Measurements from ENCODE around the gene SIRPA. TPM values are rescaled to one million over a fixed set of nuclear protein-coding genes. Genes with fewer than 3 reads are reported as not detected.

Gene SIRPA
- total and polyA plus RNA-seq, 2 experiments from 2014 or later = 93.3 to 101 TPM

- in situ Hi-C loops (cut with MboI) = no loop called here
- Histone ChIP-seq H3K4me3 (no peak overlapping the region), H3K27me3 (replicated peaks; ENCODE audit: insufficient read depth) (no peaks in the 10 kb centered on the region), H4K20me1 (ENCODE audit: insufficient read depth) (no peaks in the 10 kb centered on the region), H3K9me3 (ENCODE audit: low read depth) (no peaks in the 10 kb centered on the region), H3K4me2 (ENCODE audit: unreplicated experiment) (no peak overlapping the region), H3K4me1 (ENCODE audit: insufficient read depth) (peaks cover 18% of the 10 kb centered on the region), H3F3A (ENCODE audit: insufficient read depth) (peaks cover 18% of the 10 kb centered on the region; the same call in 1 of the 2 replicates), H3K9me2 (ENCODE audit: insufficient read depth) (no peaks in the 10 kb centered on the region), H3K27ac (no peak overlapping the region), H3K9ac (no peak overlapping the region), H3K36me3 (ENCODE audit: low read depth) (no peaks in the 10 kb centered on the region), H2AFZ (no peak overlapping the region), H3K79me2 (ENCODE audit: insufficient read depth) (no peaks in the 10 kb centered on the region)
- TF ChIP-seq EZH2 (IDR thresholded peaks at IDR 0.05; ENCODE audit: insufficient read depth, poor library complexity, severe bottlenecking) = no peak
- no peak for TF ChIP-seq EZH2phosphoT487 (IDR thresholded peaks at IDR 0.05; ENCODE audit: insufficient read depth, low read depth)
- DNase-seq = no peak
- 73% methylated on average over 6 of the region's 6 CpGs for WGBS, 2 experiments (ENCODE audit: low coverage in 1 of 2, low lambda C conversion rate in 2 of 2, missing lambda C conversion rate in 2 of 2)
These were observed 14.5 kb upstream of the SIRPA start for GRCh38 chr20:1880529-1881239.

- Histone ChIP-seq H3K79me2 (ENCODE audit: insufficient read depth) (no peaks in the 10 kb centered on the region), H3K27me3 (replicated peaks; ENCODE audit: insufficient read depth) (no peaks in the 10 kb centered on the region), H3K36me3 (ENCODE audit: low read depth) (no peaks in the 10 kb centered on the region), H3K9me3 (ENCODE audit: low read depth) (no peaks in the 10 kb centered on the region), H3K4me3 (no peak overlapping the region), H3K27ac (no peak overlapping the region), H3K9ac (no peak overlapping the region), H4K20me1 (ENCODE audit: insufficient read depth) (no peaks in the 10 kb centered on the region), H3K9me2 (ENCODE audit: insufficient read depth) (no peaks in the 10 kb centered on the region), H3F3A (ENCODE audit: insufficient read depth) (peaks cover 18% of the 10 kb centered on the region; the same call in 1 of the 2 replicates), H3K4me2 (ENCODE audit: unreplicated experiment) (no peak overlapping the region), H3K4me1 (ENCODE audit: insufficient read depth) (peaks cover 18% of the 10 kb centered on the region), H2AFZ (no peak overlapping the region)
- in situ Hi-C loops (cut with MboI) = no loop called here
- whole genome bisulfite sequencing, 2 experiments (ENCODE audit: low coverage in 1 of 2, low lambda C conversion rate in 2 of 2, missing lambda C conversion rate in 2 of 2) = 50 to 59% methylated on average over 10 to 12 of the region's 12 CpGs
- TF ChIP-seq EZH2 (IDR thresholded peaks at IDR 0.05; ENCODE audit: insufficient read depth, poor library complexity, severe bottlenecking) (no peak), EZH2phosphoT487 (IDR thresholded peaks at IDR 0.05; ENCODE audit: insufficient read depth, low read depth) (no peak)
- no peak for DNase-seq
These were observed 13.9 kb upstream of the SIRPA start for GRCh38 chr20:1881240-1881835.

- H2AFZ ChIP-seq = no peak overlapping the region
- H3K27ac ChIP-seq = no peak overlapping the region
- H3K4me3 ChIP-seq = no peak overlapping the region
- H4K20me1 ChIP-seq (ENCODE audit: insufficient read depth) = no peaks in the 10 kb centered on the region
- no peaks in the 10 kb centered on the region for H3K27me3 ChIP-seq (replicated peaks; ENCODE audit: insufficient read depth)
- no peaks in the 10 kb centered on the region for H3K36me3 ChIP-seq (ENCODE audit: low read depth)
- H3K9me3 ChIP-seq (ENCODE audit: low read depth) = no peaks in the 10 kb centered on the region
- TF ChIP-seq EZH2 (IDR thresholded peaks at IDR 0.05; ENCODE audit: insufficient read depth, poor library complexity, severe bottlenecking) = no peak
- TF ChIP-seq EZH2phosphoT487 (IDR thresholded peaks at IDR 0.05; ENCODE audit: insufficient read depth, low read depth) = no peak
- no peak overlapping the region for H3K4me2 ChIP-seq (ENCODE audit: unreplicated experiment)
- H3K79me2 ChIP-seq (ENCODE audit: insufficient read depth) = no peaks in the 10 kb centered on the region
- no peak overlapping the region for H3K9ac ChIP-seq
- in situ Hi-C loops (cut with MboI) = no loop called here
- no peak for DNase-seq
- peaks cover 18% of the 10 kb centered on the region for H3K4me1 ChIP-seq (ENCODE audit: insufficient read depth)
- H3K9me2 ChIP-seq (ENCODE audit: insufficient read depth) = no peaks in the 10 kb centered on the region
- WGBS, 2 experiments (ENCODE audit: low coverage in 1 of 2, low lambda C conversion rate in 2 of 2, missing lambda C conversion rate in 2 of 2) = 85 to 88% methylated on average over 8 of the region's 8 CpGs
- H3F3A ChIP-seq (ENCODE audit: insufficient read depth) = peaks cover 18% of the 10 kb centered on the region; the same call in 1 of the 2 replicates
These were observed 13.2 kb upstream of the SIRPA start for GRCh38 chr20:1882026-1882425.

GRCh38 chr20:1883986-1884385, 11.2 kb upstream of the SIRPA start:
- Histone ChIP-seq H3K4me3 (no peak overlapping the region), H3K27me3 (replicated peaks; ENCODE audit: insufficient read depth) (no peaks in the 10 kb centered on the region), H3K4me1 (ENCODE audit: insufficient read depth) (peaks cover 18% of the 10 kb centered on the region), H3F3A (ENCODE audit: insufficient read depth) (peaks cover 20% of the 10 kb centered on the region), H3K9me3 (ENCODE audit: low read depth) (no peaks in the 10 kb centered on the region), H4K20me1 (ENCODE audit: insufficient read depth) (no peaks in the 10 kb centered on the region), H3K4me2 (ENCODE audit: unreplicated experiment) (no peak overlapping the region), H3K9me2 (ENCODE audit: insufficient read depth) (no peaks in the 10 kb centered on the region), H3K36me3 (ENCODE audit: low read depth) (no peaks in the 10 kb centered on the region), H2AFZ (no peak overlapping the region), H3K9ac (no peak overlapping the region), H3K27ac (no peak overlapping the region), H3K79me2 (ENCODE audit: insufficient read depth) (no peaks in the 10 kb centered on the region)
- TF ChIP-seq EZH2 (IDR thresholded peaks at IDR 0.05; ENCODE audit: insufficient read depth, poor library complexity, severe bottlenecking) = no peak
- TF ChIP-seq EZH2phosphoT487 (IDR thresholded peaks at IDR 0.05; ENCODE audit: insufficient read depth, low read depth) = no peak
- WGBS, 2 experiments (ENCODE audit: low coverage in 1 of 2, low lambda C conversion rate in 2 of 2, missing lambda C conversion rate in 2 of 2) = 16 to 17% methylated on average over 9 of the region's 9 CpGs
- peak; percentile 52 for DNase-seq
- in situ Hi-C loops (cut with MboI) = no loop called here

Measured in GM23248 (cell line).